H9 (cell line): Measurements from ENCODE around the gene RBL1. TPM values are rescaled to one million over a fixed set of nuclear protein-coding genes. Genes with fewer than 3 reads are reported as not detected.

Source experiments
- DNase-seq: peaks from one replicate; pipeline ENCODE4 v3.0.0-alpha.2; 2017
- H2AFZ ChIP-seq: one replicate; pipeline ENCODE4 v1.6.1; 2013; ENCODE audit warnings: mild to moderate bottlenecking, low read length, control low read depth, moderate library complexity
- H2AK5ac ChIP-seq: 2 replicates; pipeline ENCODE4 v1.6.1; 2013; ENCODE audit warnings: low read length, control low read depth, mixed read lengths; ENCODE audit not compliant: insufficient read length
- H2BK120ac ChIP-seq: one replicate; pipeline ENCODE4 v1.6.1; 2013; ENCODE audit warnings: low read depth, mild to moderate bottlenecking, low read length, control low read depth, inconsistent platforms; ENCODE audit not compliant: poor library complexity, severe bottlenecking
- H2BK12ac ChIP-seq: 2 replicates; pipeline ENCODE4 v1.6.1; 2013; ENCODE audit warnings: low read length, control low read depth, mixed read lengths, low read depth; ENCODE audit not compliant: insufficient read length
- H2BK15ac ChIP-seq: 2 replicates; pipeline ENCODE4 v1.6.1; 2013; ENCODE audit warnings: low read depth, low read length, control low read depth
- H2BK20ac ChIP-seq: one replicate; pipeline ENCODE4 v1.6.1; 2013; ENCODE audit warnings: low read depth, mild to moderate bottlenecking, low read length, control low read depth, inconsistent platforms; ENCODE audit not compliant: poor library complexity, severe bottlenecking
- H2BK5ac ChIP-seq: 2 replicates; pipeline ENCODE4 v1.6.1; 2013; ENCODE audit warnings: low read length, control low read depth, mixed read lengths; ENCODE audit not compliant: insufficient read length
- H3K14ac ChIP-seq: 2 replicates; pipeline ENCODE4 v1.6.1; 2013; ENCODE audit warnings: low read length, control low read depth; ENCODE audit not compliant: insufficient read depth
- H3K18ac ChIP-seq: 2 replicates; pipeline ENCODE4 v1.6.1; 2013; ENCODE audit warnings: low read depth, mild to moderate bottlenecking, mixed read lengths, low read length, control low read depth; ENCODE audit not compliant: insufficient read length
- H3K23ac ChIP-seq: 2 replicates; pipeline ENCODE4 v1.6.1; 2013; ENCODE audit warnings: low read length, control low read depth, mixed read lengths, low read depth; ENCODE audit not compliant: insufficient read length
- H3K23me2 ChIP-seq: 2 replicates; pipeline ENCODE4 v1.6.1; 2013; ENCODE audit warnings: low read depth, mild to moderate bottlenecking, mixed read lengths, low read length, control low read depth; ENCODE audit not compliant: insufficient read length, poor library complexity, severe bottlenecking
- H3K27ac ChIP-seq: 2 replicates; pipeline ENCODE4 v1.5.1; 2013; ENCODE audit warnings: low read length, control low read depth, mixed read lengths, low read depth; ENCODE audit not compliant: insufficient read length
- H3K27me3 ChIP-seq: 2 replicates; pipeline ENCODE4 v1.6.1; 2013; ENCODE audit warnings: low read length, control low read depth, inconsistent platforms; ENCODE audit not compliant: insufficient read depth
- H3K4ac ChIP-seq: 2 replicates; pipeline ENCODE4 v1.6.1; 2013; ENCODE audit warnings: low read depth, mild to moderate bottlenecking, control low read depth, inconsistent platforms, low read length, moderate library complexity
- H3K4me1 ChIP-seq: 2 replicates; pipeline ENCODE4 v1.6.1; 2013; ENCODE audit warnings: low read length, control low read depth, inconsistent platforms; ENCODE audit not compliant: insufficient read depth
- H3K4me2 ChIP-seq: 2 replicates; pipeline ENCODE4 v1.6.1; 2013; ENCODE audit warnings: low read length, control low read depth, mixed read lengths; ENCODE audit not compliant: insufficient read length, insufficient read depth
- H3K56ac ChIP-seq: 2 replicates; pipeline ENCODE4 v1.6.1; 2013; ENCODE audit warnings: low read depth, mild to moderate bottlenecking, mixed read lengths, low read length, control low read depth; ENCODE audit not compliant: insufficient read length
- H3K79me1 ChIP-seq: 2 replicates; pipeline ENCODE4 v1.6.1; 2013; ENCODE audit warnings: low read depth, mild to moderate bottlenecking, moderate library complexity, low read length, control low read depth, inconsistent platforms; ENCODE audit not compliant: insufficient read depth, poor library complexity, severe bottlenecking
- H3K79me2 ChIP-seq: 2 replicates; pipeline ENCODE4 v1.6.1; 2013; ENCODE audit warnings: low read length, control low read depth, inconsistent platforms; ENCODE audit not compliant: insufficient read depth
- H3K9ac ChIP-seq: 2 replicates; pipeline ENCODE4 v1.6.1; 2013; ENCODE audit warnings: low read length, control low read depth, mixed read lengths; ENCODE audit not compliant: insufficient read length; ENCODE audit errors: extremely low read depth
- H3K9me3 ChIP-seq: one replicate; pipeline ENCODE4 v1.6.1; 2013; ENCODE audit warnings: low read depth, low read length, inconsistent platforms; ENCODE audit not compliant: control insufficient read depth
- H3T11ph ChIP-seq: one replicate; pipeline ENCODE4 v1.6.1; 2013; ENCODE audit warnings: mild to moderate bottlenecking, low read length, control low read depth, inconsistent platforms
- H4K20me1 ChIP-seq: one replicate; pipeline ENCODE4 v1.6.1; 2013; ENCODE audit not compliant: control insufficient read depth, insufficient read length, insufficient read depth
- H4K5ac ChIP-seq: 2 replicates; pipeline ENCODE4 v1.6.1; 2013; ENCODE audit warnings: low read depth, mild to moderate bottlenecking, mixed read lengths, low read length, control low read depth; ENCODE audit not compliant: insufficient read length
- H4K8ac ChIP-seq: replicated peaks from 2 replicates; pipeline ENCODE4 v1.6.1; 2013; ENCODE audit warnings: low read length, control low read depth, mixed read lengths, low read depth; ENCODE audit not compliant: insufficient read length
- H4K91ac ChIP-seq: 2 replicates; pipeline ENCODE4 v1.6.1; 2013; ENCODE audit warnings: low read depth, mild to moderate bottlenecking, moderate library complexity, mixed read lengths, low read length, control low read depth; ENCODE audit not compliant: insufficient read length
- H3K27ac Mint-ChIP-seq, 3 experiments: 2 replicates in 2 of 3; 3 replicates in 1 of 3; pipeline ENCODE4 v1.8.0; 2020 to 2021; ENCODE audit warnings: mixed read lengths in 3 of 3, mild to moderate bottlenecking in 1 of 3, moderate library complexity in 1 of 3
- H3K27me3 Mint-ChIP-seq: 2 replicates; pipeline ENCODE4 v1.8.0; 2021; ENCODE audit warnings: low read depth, mild to moderate bottlenecking, moderate library complexity, mixed read lengths
- H3K36me3 Mint-ChIP-seq, 3 experiments: 2 replicates in 2 of 3; 3 replicates in 1 of 3; pipeline ENCODE4 v1.8.0; 2020 to 2021; ENCODE audit warnings: low read depth in 3 of 3, mixed read lengths in 3 of 3; ENCODE audit not compliant: insufficient read depth in 1 of 3
- H3K4me1 Mint-ChIP-seq, 2 experiments: 2 replicates each; pipeline ENCODE4 v1.8.0; 2020; ENCODE audit warnings: mixed read lengths in 2 of 2
- H3K4me3 Mint-ChIP-seq, 2 experiments: 2 replicates in 1 of 2; 3 replicates in 1 of 2; pipeline ENCODE4 v1.8.0; 2020 to 2021; ENCODE audit warnings: mild to moderate bottlenecking in 2 of 2, mixed read lengths in 2 of 2, moderate library complexity in 1 of 2
- H3K9me3 Mint-ChIP-seq, 2 experiments: 2 replicates in 1 of 2; 3 replicates in 1 of 2; pipeline ENCODE4 v1.8.0; 2020; ENCODE audit warnings: mild to moderate bottlenecking in 2 of 2, mixed read lengths in 2 of 2, moderate library complexity in 1 of 2
- CTCF ChIP-seq: fragments of 200-600 bp; sonication (generic); conservative IDR thresholded peaks from 3 replicates; pipeline ENCODE4 v1.8.0; 2021; ENCODE audit warnings: antibody characterized with exemption, mild to moderate bottlenecking
- WGBS: extraction: QIAGEN DNeasy Blood & Tissue Kit; methylation state at CpG from one replicate; pipeline ENCODE4 v1.1.7; 2013; ENCODE audit warnings: missing lambda C conversion rate, low lambda C conversion rate, mixed read lengths; ENCODE audit not compliant: insufficient read length; ENCODE audit errors: extremely low coverage; 5-methylcytosine and 5-hydroxymethylcytosine counted together
- total RNA-seq: library from RNA; stranded (reverse); gene quantifications from 2 replicates; pipeline ENCODE4 v1.2.1, GENCODE V29; 2021

RBL1 gene
- total RNA-seq, 1 experiment from 2014 or later = 14.1 TPM

GRCh38 chr20:37096415-37097041, 731 bp upstream of the RBL1 start:
- peaks cover 1% of the 10 kb centered on the region; the same call in 1 of the 2 replicates for H3K4me1 ChIP-seq
- H2BK120ac ChIP-seq = no peak overlapping the region
- H2AFZ ChIP-seq = no peak overlapping the region
- Mint-ChIP-seq H3K9me3 (peaks cover 0 to 2% of the 10 kb centered on the region in 2 experiments; a peak in 1 of 5 replicates), H3K36me3 (peaks cover 3 to 23% (median 19%) of the 10 kb centered on the region in 3 experiments), H3K27me3 (no peaks in the 10 kb centered on the region), H3K27ac (peak overlapping the region; percentile 100), H3K4me3 (peak overlapping the region; percentile 96), H3K4me1 (peaks cover 18 to 25% of the 10 kb centered on the region in 2 experiments)
- H3K56ac ChIP-seq = no peak overlapping the region
- no peak for TF ChIP-seq CTCF
- H4K20me1 ChIP-seq = no peaks in the 10 kb centered on the region
- no peak overlapping the region for H3T11ph ChIP-seq
- no peak overlapping the region for H2AK5ac ChIP-seq
- H2BK20ac ChIP-seq = no peak overlapping the region
- H3K23me2 ChIP-seq = peaks cover 6% of the 10 kb centered on the region
- H3K9me3 ChIP-seq = no peaks in the 10 kb centered on the region
- H3K27me3 ChIP-seq = no peaks in the 10 kb centered on the region
- peak overlapping the region; percentile 28 for H3K18ac ChIP-seq
- H3K4me2 ChIP-seq = peak overlapping the region; percentile 74
- H3K4ac ChIP-seq = no peak overlapping the region; the same call in 1 of the 2 replicates
- no peak overlapping the region for H2BK15ac ChIP-seq
- H3K9ac ChIP-seq = peak overlapping the region; percentile 91
- peaks cover 7% of the 10 kb centered on the region for H3K79me1 ChIP-seq
- no CpG with 5 or more reads among the region's 11 CpGs for WGBS
- H3K14ac ChIP-seq = peak overlapping the region; percentile 76; the same call in 1 of the 2 replicates
- H3K23ac ChIP-seq = no peak overlapping the region
- H4K8ac ChIP-seq = no peak overlapping the region
- H4K91ac ChIP-seq = no peak overlapping the region
- peaks cover 2% of the 10 kb centered on the region; the same call in 1 of the 2 replicates for H3K79me2 ChIP-seq
- H3K27ac ChIP-seq = no peak overlapping the region
- no peak overlapping the region for H4K5ac ChIP-seq
- no peak overlapping the region for H2BK12ac ChIP-seq
- no peak for DNase-seq
- H2BK5ac ChIP-seq = no peak overlapping the region
